Measurements from ENCODE around the gene PRUNE2.

- TF ChIP-seq CTCF (IDR thresholded peaks at IDR 0.05), result no peak
- TF ChIP-seq POLR2A (IDR thresholded peaks at IDR 0.05), result no peak
Observed at GRCh38 chr9:76820431-76820830, 85.5 kb downstream of the PRUNE2 start.
